Thyroid gland (tissue), 4 donors: ENCODE measurements around the gene EIF2S2.

Source experiments
- POLR2A ChIP-seq, 2 donors: fragments of 450-650 bp; IDR thresholded peaks; one replicate each; pipeline ENCODE4 v1.6.1; 2017; ENCODE audit warnings: antibody characterized with exemption in 2 of 2, mild to moderate bottlenecking in 2 of 2, moderate library complexity in 1 of 2
- TF ChIP-seq, protein P1 (sequence below), 6 experiments: fragments of 200-600 bp in 3 of 6; fragments of 450-650 bp in 3 of 6; sonication (generic) in 3 of 6; IDR thresholded peaks; one replicate each; pipeline ENCODE4 v1.5.1; 2016 to 2019; ENCODE audit warnings: antibody characterized with exemption in 6 of 6, mild to moderate bottlenecking in 2 of 6, inconsistent platforms in 1 of 6, moderate library complexity in 1 of 6

DNA sequence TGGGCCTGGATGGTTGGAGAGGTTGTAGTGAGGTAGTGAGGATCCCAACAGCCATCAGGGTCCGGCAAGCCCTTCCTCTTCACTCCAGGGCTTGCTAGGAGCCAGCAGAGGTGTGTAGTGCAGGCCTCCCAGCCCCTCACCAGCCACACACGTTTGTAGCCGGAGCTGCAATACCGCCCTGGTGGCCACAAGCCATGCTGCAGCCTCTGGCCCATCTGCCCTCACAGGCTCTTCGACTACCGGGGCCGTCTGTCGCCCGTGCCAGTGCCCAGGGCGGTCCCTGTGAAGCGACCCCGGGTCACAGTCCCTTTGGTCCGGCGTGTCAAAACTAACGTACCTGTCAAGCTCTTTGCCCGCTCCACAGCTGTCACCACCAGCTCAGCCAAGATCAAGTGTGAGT is 36.4 kb downstream of the EIF2S2 start:
- TF ChIP-seq, protein P1, sequence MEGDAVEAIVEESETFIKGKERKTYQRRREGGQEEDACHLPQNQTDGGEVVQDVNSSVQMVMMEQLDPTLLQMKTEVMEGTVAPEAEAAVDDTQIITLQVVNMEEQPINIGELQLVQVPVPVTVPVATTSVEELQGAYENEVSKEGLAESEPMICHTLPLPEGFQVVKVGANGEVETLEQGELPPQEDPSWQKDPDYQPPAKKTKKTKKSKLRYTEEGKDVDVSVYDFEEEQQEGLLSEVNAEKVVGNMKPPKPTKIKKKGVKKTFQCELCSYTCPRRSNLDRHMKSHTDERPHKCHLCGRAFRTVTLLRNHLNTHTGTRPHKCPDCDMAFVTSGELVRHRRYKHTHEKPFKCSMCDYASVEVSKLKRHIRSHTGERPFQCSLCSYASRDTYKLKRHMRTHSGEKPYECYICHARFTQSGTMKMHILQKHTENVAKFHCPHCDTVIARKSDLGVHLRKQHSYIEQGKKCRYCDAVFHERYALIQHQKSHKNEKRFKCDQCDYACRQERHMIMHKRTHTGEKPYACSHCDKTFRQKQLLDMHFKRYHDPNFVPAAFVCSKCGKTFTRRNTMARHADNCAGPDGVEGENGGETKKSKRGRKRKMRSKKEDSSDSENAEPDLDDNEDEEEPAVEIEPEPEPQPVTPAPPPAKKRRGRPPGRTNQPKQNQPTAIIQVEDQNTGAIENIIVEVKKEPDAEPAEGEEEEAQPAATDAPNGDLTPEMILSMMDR (IDR thresholded peaks at IDR 0.05): no peak
- no peak for TF ChIP-seq POLR2A (IDR thresholded peaks at IDR 0.05)
